CD14-positive monocyte (primary cell): ENCODE measurements around the gene FCGBP. TPM values are rescaled to one million over a fixed set of nuclear protein-coding genes. Genes with fewer than 3 reads are reported as not detected.
A peak's percentile ranks its signal among the peaks of the same experiment; 100 is the strongest.

ENCODE experiments used
- DNase-seq, 3 donors: peaks; one replicate each; pipeline ENCODE4 v3.0.0-alpha.2; 2011 to 2022
- H2AFZ ChIP-seq: 2 replicates; pipeline ENCODE4 v1.6.0; 2012; ENCODE audit warnings: mild to moderate bottlenecking, low read depth, low read length, inconsistent platforms; ENCODE audit not compliant: insufficient read depth, poor library complexity, severe bottlenecking
- H3K27ac ChIP-seq, 2 donors: 1 replicate in 1 of 2; 2 replicates in 1 of 2; pipeline ENCODE4 v1.5.1; 2012 to 2013; ENCODE audit warnings: low read length in 2 of 2, control low read depth in 1 of 2, inconsistent platforms in 1 of 2, low read depth in 1 of 2, mild to moderate bottlenecking in 1 of 2
- H3K27me3 ChIP-seq, 2 donors: one replicate each; pipeline versions ENCODE4 v1.6.0 to v1.6.1; 2011 to 2013; ENCODE audit warnings: low read length in 2 of 2; ENCODE audit not compliant: control insufficient read depth in 2 of 2, insufficient read depth in 2 of 2
- H3K36me3 ChIP-seq, 2 donors: replicated peaks in 1 of 2; 1 replicate in 1 of 2; 2 replicates in 1 of 2; pipeline versions ENCODE4 v1.5.1 to v1.6.1; 2012 to 2013; ENCODE audit warnings: low read length in 2 of 2, control low read depth in 1 of 2, inconsistent platforms in 1 of 2, mild to moderate bottlenecking in 1 of 2; ENCODE audit not compliant: insufficient read depth in 2 of 2, control insufficient read depth in 1 of 2
- H3K4me1 ChIP-seq, 2 donors: 1 replicate in 1 of 2; 2 replicates in 1 of 2; pipeline versions ENCODE4 v1.5.1 to v1.6.1; 2012 to 2013; ENCODE audit warnings: low read length in 2 of 2, control low read depth in 1 of 2, inconsistent platforms in 1 of 2, mild to moderate bottlenecking in 1 of 2, moderate library complexity in 1 of 2; ENCODE audit not compliant: insufficient read depth in 2 of 2, control insufficient read depth in 1 of 2
- H3K4me2 ChIP-seq: replicated peaks from 2 replicates; pipeline ENCODE3; 2012; ENCODE audit warnings: low read length, moderate library complexity, mild to moderate bottlenecking; ENCODE audit not compliant: poor library complexity, severe bottlenecking; ENCODE audit errors: extremely low read depth
- H3K4me3 ChIP-seq, 3 experiments: fragments of 200-600 bp in 1 of 3; sonication (generic) in 1 of 3; replicated peaks in 1 of 3; 1 replicate in 2 of 3; 2 replicates in 1 of 3; pipeline ENCODE4 v1.5.1; 2011 to 2013; ENCODE audit warnings: low read length in 3 of 3, mild to moderate bottlenecking in 3 of 3, control low read depth in 2 of 3, low read depth in 2 of 3, inconsistent platforms in 1 of 3, moderate library complexity in 1 of 3
- H3K79me2 ChIP-seq: 2 replicates; pipeline ENCODE4 v1.6.0; 2012; ENCODE audit warnings: mild to moderate bottlenecking, control low read depth, inconsistent platforms, low read length, moderate library complexity; ENCODE audit not compliant: insufficient read depth
- H3K9ac ChIP-seq: 2 replicates; pipeline ENCODE4 v1.6.0; 2017; ENCODE audit warnings: low read length, mild to moderate bottlenecking; ENCODE audit not compliant: insufficient read depth, poor library complexity, severe bottlenecking
- H3K9me3 ChIP-seq, 2 donors: replicated peaks in 1 of 2; 1 replicate in 1 of 2; 2 replicates in 1 of 2; pipeline versions ENCODE4 v1.5.1 to v1.6.1; 2012 to 2013; ENCODE audit warnings: low read length in 2 of 2, control low read depth in 1 of 2; ENCODE audit not compliant: control insufficient read depth in 1 of 2, insufficient read depth in 1 of 2
- H4K20me1 ChIP-seq: 2 replicates; pipeline ENCODE4 v1.6.0; 2012; ENCODE audit warnings: mild to moderate bottlenecking, low read length, control low read depth, moderate library complexity; ENCODE audit not compliant: insufficient read depth
- H3K27ac Mint-ChIP-seq, 7 donors: one replicate each; pipeline ENCODE4 v1.8.0; 2020; ENCODE audit warnings: mild to moderate bottlenecking in 7 of 7, mixed read lengths in 7 of 7, moderate library complexity in 6 of 7, inconsistent platforms in 2 of 7
- H3K27me3 Mint-ChIP-seq, 3 donors: one replicate each; pipeline ENCODE4 v1.8.0; 2021 to 2022; ENCODE audit warnings: low read depth in 3 of 3, mild to moderate bottlenecking in 3 of 3, mixed read lengths in 3 of 3, moderate library complexity in 3 of 3, inconsistent platforms in 1 of 3
- H3K36me3 Mint-ChIP-seq, 2 donors: one replicate each; pipeline ENCODE4 v1.8.0; 2020; ENCODE audit warnings: mixed read lengths in 2 of 2, inconsistent platforms in 1 of 2, mild to moderate bottlenecking in 1 of 2
- H3K4me1 Mint-ChIP-seq: one replicate; pipeline ENCODE4 v1.8.0; 2020; ENCODE audit warnings: mild to moderate bottlenecking, mixed read lengths
- H3K4me3 Mint-ChIP-seq, 2 donors: one replicate each; pipeline ENCODE4 v1.8.0; 2020; ENCODE audit warnings: mild to moderate bottlenecking in 2 of 2, mixed read lengths in 2 of 2, moderate library complexity in 1 of 2
- H3K9me3 Mint-ChIP-seq, 7 donors: one replicate each; pipeline ENCODE4 v1.8.0; 2020 to 2022; ENCODE audit warnings: mixed read lengths in 7 of 7, mild to moderate bottlenecking in 6 of 7, moderate library complexity in 6 of 7, inconsistent platforms in 2 of 7
- WGBS: methylation state at CpG from one replicate; pipeline ENCODE4 v1.1.5; 2013; ENCODE audit warnings: missing lambda C conversion rate; ENCODE audit not compliant: insufficient coverage; 5-methylcytosine and 5-hydroxymethylcytosine counted together
- intact Hi-C, 2 donors: fragments of 100-400 bp; cut with micrococcal nuclease; formaldehyde crosslinking; loops; one replicate each; pipeline versions ENCODE4 v1.15.0 to v1.15.1; 2023
- polyA plus RNA-seq, 3 donors: library from polyadenylated mRNA; depleted of rRNA in 1 of 3; unstranded in 2 of 3; stranded (reverse) in 1 of 3; fragments of 300-500 nt in 2 of 3; fragments of >200 nt in 1 of 3; fragmentation: Illumina TruSeq in 2 of 3; gene quantifications; 1 replicate in 2 of 3; 2 replicates in 1 of 3; pipeline ENCODE4 v1.2.3, GENCODE V29; 2012 to 2021
- TF ChIP-seq, protein P1 (sequence below): fragments of 200-600 bp; IDR thresholded peaks from one replicate; pipeline ENCODE4 v1.8.0; 2022; ENCODE audit warnings: antibody characterized with exemption, mild to moderate bottlenecking

Gene FCGBP
- polyA plus RNA-seq, 3 donors: 0.07 to 0.29 TPM; not detected in 1

- Histone ChIP-seq H3K79me2 (no peaks in the 10 kb centered on the region), H3K27me3 (peaks cover 40 to 41% of the 10 kb centered on the region in 2 donors), H3K4me2 (no peak overlapping the region), H3K4me1 (peaks cover 67 to 78% of the 10 kb centered on the region in 2 donors), H4K20me1 (no peaks in the 10 kb centered on the region), H3K9me3 (no peaks in the 10 kb centered on the region), H3K9ac (no peak overlapping the region), H3K27ac (no peak overlapping the region), H3K36me3 (no peaks in the 10 kb centered on the region), H2AFZ (no peak overlapping the region), H3K4me3 (no peak overlapping the region)
- H3K4me3 Mint-ChIP-seq: peak overlapping the region in 1 of 2 donors; percentile 80
- DNase-seq: peak; percentile 34 to 77 (median 57)
- H3K4me1 Mint-ChIP-seq: peaks cover 55% of the 10 kb centered on the region
- H3K36me3 Mint-ChIP-seq: peaks cover 7 to 10% of the 10 kb centered on the region in 2 donors
- peaks cover 75 to 89% (median 76%) of the 10 kb centered on the region in 3 donors for H3K27me3 Mint-ChIP-seq
- TF ChIP-seq, protein P1, sequence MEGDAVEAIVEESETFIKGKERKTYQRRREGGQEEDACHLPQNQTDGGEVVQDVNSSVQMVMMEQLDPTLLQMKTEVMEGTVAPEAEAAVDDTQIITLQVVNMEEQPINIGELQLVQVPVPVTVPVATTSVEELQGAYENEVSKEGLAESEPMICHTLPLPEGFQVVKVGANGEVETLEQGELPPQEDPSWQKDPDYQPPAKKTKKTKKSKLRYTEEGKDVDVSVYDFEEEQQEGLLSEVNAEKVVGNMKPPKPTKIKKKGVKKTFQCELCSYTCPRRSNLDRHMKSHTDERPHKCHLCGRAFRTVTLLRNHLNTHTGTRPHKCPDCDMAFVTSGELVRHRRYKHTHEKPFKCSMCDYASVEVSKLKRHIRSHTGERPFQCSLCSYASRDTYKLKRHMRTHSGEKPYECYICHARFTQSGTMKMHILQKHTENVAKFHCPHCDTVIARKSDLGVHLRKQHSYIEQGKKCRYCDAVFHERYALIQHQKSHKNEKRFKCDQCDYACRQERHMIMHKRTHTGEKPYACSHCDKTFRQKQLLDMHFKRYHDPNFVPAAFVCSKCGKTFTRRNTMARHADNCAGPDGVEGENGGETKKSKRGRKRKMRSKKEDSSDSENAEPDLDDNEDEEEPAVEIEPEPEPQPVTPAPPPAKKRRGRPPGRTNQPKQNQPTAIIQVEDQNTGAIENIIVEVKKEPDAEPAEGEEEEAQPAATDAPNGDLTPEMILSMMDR: no peak
- WGBS: 28% methylated on average over 3 of the region's 4 CpGs
- H3K27ac Mint-ChIP-seq: peak overlapping the region in 2 of 7 donors; percentile 7 to 31
- H3K9me3 Mint-ChIP-seq: peaks cover 0 to 15% (median 3%) of the 10 kb centered on the region in 7 donors
- intact Hi-C loops: no loop called here
These were observed 12.1 kb upstream of the FCGBP start for GRCh38 chr19:39946532-39946931.

- peaks cover 17 to 20% of the 10 kb centered on the region in 2 donors for H3K36me3 Mint-ChIP-seq
These were observed 9.2 kb upstream of the FCGBP start for GRCh38 chr19:39943586-39943985.

More at GRCh38 chr19:39943586-39943985, 9.2 kb upstream of the FCGBP start:
- H3K4me3 ChIP-seq: peak overlapping the region in 1 of 3 experiments; percentile 42
- peaks cover 69 to 90% (median 71%) of the 10 kb centered on the region in 3 donors for H3K27me3 Mint-ChIP-seq
- H3K79me2 ChIP-seq: no peaks in the 10 kb centered on the region
- 100% methylated on average over 1 of the region's 7 CpGs for WGBS
- TF ChIP-seq, protein P1: no peak
- peaks cover 8 to 11% of the 10 kb centered on the region in 2 donors for H3K9me3 ChIP-seq
- peaks cover 76 to 96% of the 10 kb centered on the region in 2 donors for H3K4me1 ChIP-seq
- peak overlapping the region in 1 of 2 donors; percentile 60 for H3K4me3 Mint-ChIP-seq
- H3K27me3 ChIP-seq: peaks cover 23 to 36% of the 10 kb centered on the region in 2 donors
- H3K4me2 ChIP-seq: peak overlapping the region; percentile 43
- peaks cover 9 to 37% (median 19%) of the 10 kb centered on the region in 7 donors for H3K9me3 Mint-ChIP-seq
- peak overlapping the region in 1 of 7 donors; percentile 45 for H3K27ac Mint-ChIP-seq
- H3K4me1 Mint-ChIP-seq: peaks cover 72% of the 10 kb centered on the region
- no peaks in the 10 kb centered on the region for H3K36me3 ChIP-seq
- H4K20me1 ChIP-seq: no peaks in the 10 kb centered on the region
- no peak overlapping the region for H3K9ac ChIP-seq
- no peak for DNase-seq
- no peak overlapping the region for H2AFZ ChIP-seq
- intact Hi-C loops: no loop called here
- H3K27ac ChIP-seq: no peak overlapping the region
